HCT116 (cell line): ENCODE results near the gene SLC22A5. TPM values are rescaled to one million over a fixed set of nuclear protein-coding genes. Genes with fewer than 3 reads are reported as not detected.
A peak's percentile ranks its signal among the peaks of the same experiment; 100 is the strongest.

ENCODE experiments used
- ATAC-seq: fragments of 200-7000 bp; cut with Tn5 transposase; 2 replicates; pipeline ENCODE4 v1.9.1; 2020; ENCODE audit warnings: mild to moderate bottlenecking, moderate library complexity
- BruUV-seq: library from RNA; stranded (reverse); fragments of 400-500 nt; replicated peaks from 2 replicates; lab custom pipeline; 2021; lab: Mats Ljungman, UMichigan
- CTCF ChIA-PET: fragments of 300-600 bp; sonication (Branson Sonifier 250); formaldehyde crosslinking; loops from one replicate; lab custom pipeline; 2021; ENCODE audit warnings: antibody characterized with exemption; lab: Charles Lee
- POLR2A ChIA-PET: fragments of 300-600, 350-600 bp; sonication (Branson Sonifier 250); formaldehyde crosslinking; loops from one replicate; lab custom pipeline; 2021; ENCODE audit warnings: antibody characterized with exemption; lab: Charles Lee
- RAD21 ChIA-PET, 2 experiments: fragments of 300-600 bp; sonication (Branson Sonifier 250); formaldehyde crosslinking; loops; one replicate each; lab custom pipeline; 2023; ENCODE audit warnings: low total read pairs in 2 of 2; ENCODE audit not compliant: uncharacterized antibody in 2 of 2, unreplicated experiment in 2 of 2, low non-redundant PET in 1 of 2; lab: Charles Lee
- DNase-seq: peaks from one replicate; pipeline ENCODE4 v3.0.0-alpha.2; 2010; ENCODE audit warnings: low read depth, low spot score
- H2AFZ ChIP-seq: fragments of 200-600 bp; shearing (Covaris generic), sonication (generic); 2 replicates; pipeline ENCODE4 v1.6.1; 2017; ENCODE audit warnings: low read depth, mixed run types, mixed read lengths, antibody characterized with exemption, low read length; ENCODE audit not compliant: poor library complexity, severe bottlenecking
- H3K27ac ChIP-seq: 2 replicates; pipeline ENCODE4 v1.5.1; 2012; ENCODE audit warnings: low read depth, low read length
- H3K27me3 ChIP-seq: fragments of 200-600 bp; sonication (generic); 2 replicates; pipeline ENCODE4 v1.6.1; 2016; ENCODE audit warnings: mixed run types, low read length, mixed read lengths; ENCODE audit not compliant: insufficient read depth
- H3K36me3 ChIP-seq, 2 experiments: fragments of 200-500 bp in 1 of 2; fragments of 200-600 bp in 1 of 2; sonication (Bioruptor generic) in 1 of 2; sonication (generic) in 1 of 2; 2 replicates each; pipeline versions ENCODE4 v1.5.1 to v1.6.1; 2014 to 2016; ENCODE audit warnings: low read length in 2 of 2, inconsistent platforms in 1 of 2, mixed read lengths in 1 of 2, mixed run types in 1 of 2; ENCODE audit not compliant: insufficient read depth in 2 of 2, control insufficient read depth in 1 of 2
- H3K4me1 ChIP-seq, 2 experiments: fragments of 200-600 bp in 1 of 2; sonication (generic) in 1 of 2; 2 replicates each; pipeline versions ENCODE4 v1.5.1 to v1.6.1; 2012 to 2017; ENCODE audit warnings: low read length in 2 of 2, inconsistent platforms in 1 of 2, mild to moderate bottlenecking in 1 of 2, mixed read lengths in 1 of 2, mixed run types in 1 of 2, moderate library complexity in 1 of 2; ENCODE audit not compliant: insufficient read depth in 2 of 2, control insufficient read depth in 1 of 2
- H3K4me2 ChIP-seq: fragments of 200-600 bp; sonication (generic); 2 replicates; pipeline ENCODE4 v1.6.1; 2017; ENCODE audit warnings: mixed run types, low read length, mixed read lengths
- H3K4me3 ChIP-seq, 2 experiments: fragments of 200-600 bp in 1 of 2; sonication (generic) in 1 of 2; replicated peaks in 1 of 2; 2 replicates each; pipeline ENCODE4 v1.5.1; 2011 to 2016; ENCODE audit warnings: low read length in 2 of 2, control low read depth in 1 of 2, low read depth in 1 of 2, mild to moderate bottlenecking in 1 of 2, mixed read lengths in 1 of 2, mixed run types in 1 of 2
- H3K79me2 ChIP-seq: fragments of 200-600 bp; sonication (generic); 2 replicates; pipeline ENCODE4 v1.6.1; 2017; ENCODE audit warnings: mild to moderate bottlenecking, mixed run types, low read length, moderate library complexity, mixed read lengths; ENCODE audit not compliant: insufficient read depth
- H3K9ac ChIP-seq: fragments of 200-600 bp; sonication (generic); 2 replicates; pipeline ENCODE4 v1.6.1; 2016; ENCODE audit warnings: low read length, mixed read lengths
- H3K9me2 ChIP-seq: fragments of 200-600 bp; sonication (generic), shearing (Covaris generic); 2 replicates; pipeline ENCODE4 v1.6.1; 2017; ENCODE audit warnings: mixed run types, mild to moderate bottlenecking, moderate library complexity; ENCODE audit not compliant: insufficient read depth
- H3K9me3 ChIP-seq, 2 experiments: fragments of 200-500 bp in 1 of 2; fragments of 200-600 bp in 1 of 2; sonication (Bioruptor generic) in 1 of 2; sonication (generic) in 1 of 2; 2 replicates each; pipeline ENCODE4 v1.6.1; 2014 to 2017; ENCODE audit warnings: low read length in 2 of 2, mixed read lengths in 2 of 2, inconsistent platforms in 1 of 2, low read depth in 1 of 2, mild to moderate bottlenecking in 1 of 2, mixed run types in 1 of 2, moderate library complexity in 1 of 2; ENCODE audit not compliant: control insufficient read depth in 1 of 2, insufficient read depth in 1 of 2
- H4K20me1 ChIP-seq: fragments of 200-600 bp; sonication (generic), shearing (Covaris generic); 2 replicates; pipeline ENCODE4 v1.6.1; 2017; ENCODE audit warnings: mixed run types, mild to moderate bottlenecking, moderate library complexity; ENCODE audit not compliant: insufficient read depth
- CTCF ChIP-seq, 3 experiments: fragments of 200-600 bp in 1 of 3; sonication (generic) in 1 of 3; IDR thresholded peaks in 2 of 3; conservative IDR thresholded peaks in 1 of 3; 2 replicates each; pipeline ENCODE4 v1.5.1; 2012 to 2017; ENCODE audit warnings: low read depth in 2 of 3, low read length in 2 of 3, antibody characterized with exemption in 1 of 3, borderline replicate concordance in 1 of 3, control low read depth in 1 of 3, mild to moderate bottlenecking in 1 of 3, mixed read lengths in 1 of 3, mixed run types in 1 of 3, moderate library complexity in 1 of 3; ENCODE audit not compliant: insufficient read depth in 1 of 3
- ELF1 ChIP-seq: IDR thresholded peaks from 2 replicates; pipeline ENCODE4 v1.6.1; 2012; ENCODE audit warnings: low read depth, borderline replicate concordance
- JUND ChIP-seq: IDR thresholded peaks from 2 replicates; pipeline ENCODE4 v1.6.1; 2012
- MAX ChIP-seq: IDR thresholded peaks from 2 replicates; pipeline ENCODE4 v1.6.1; 2012
- RAD21 ChIP-seq: IDR thresholded peaks from 2 replicates; pipeline ENCODE4 v1.6.1; 2012; ENCODE audit warnings: low read depth, mild to moderate bottlenecking
- SP1 ChIP-seq: IDR thresholded peaks from 2 replicates; pipeline ENCODE4 v1.6.1; 2012; ENCODE audit warnings: low read depth
- SRF ChIP-seq: IDR thresholded peaks from 2 replicates; pipeline ENCODE4 v1.6.1; 2012; ENCODE audit warnings: low read depth
- TCF7L2 ChIP-seq: IDR thresholded peaks from 2 replicates; pipeline ENCODE4 v1.7.0; 2011; ENCODE audit warnings: borderline replicate concordance, inconsistent platforms; ENCODE audit not compliant: insufficient read depth, insufficient read length; ENCODE audit errors: extremely low read depth
- YY1 ChIP-seq: IDR thresholded peaks from 2 replicates; pipeline ENCODE4 v1.6.1; 2011; ENCODE audit warnings: low read length, low read depth, moderate library complexity, mild to moderate bottlenecking; ENCODE audit not compliant: insufficient replicate concordance; ENCODE audit errors: extremely low read depth
- ZNF274 ChIP-seq: fragments of 200-500 bp; sonication (Bioruptor generic); IDR thresholded peaks from 2 replicates; pipeline ENCODE4 v1.6.1; 2014; ENCODE audit warnings: mild to moderate bottlenecking, low read depth, low read length, inconsistent platforms
- intact Hi-C: fragments of 100-400 bp; cut with micrococcal nuclease; formaldehyde crosslinking; loops from 2 replicates; pipeline ENCODE4 v1.10.0; 2022
- total RNA-seq: library from RNA; stranded (reverse); gene quantifications from one replicate; pipeline ENCODE4 v1.2.1, GENCODE V29; 2021; ENCODE audit not compliant: unreplicated experiment

SLC22A5 gene
- total RNA-seq, 1 experiment from 2014 or later, result 9.9 TPM

GRCh38 chr5:132327252-132327955 is 42.1 kb upstream of the SLC22A5 start (continued):
- TF ChIP-seq JUND (no peak), SP1 (no peak), RAD21 (no peak), ELF1 (no peak), ZNF274 (no peak), YY1 (no peak), CTCF (IDR thresholded peaks at IDR 0.05 in 2 of 3, conservative IDR thresholded peaks at IDR 0.05 in 1 of 3; ENCODE audit: borderline replicate concordance in 1 of 3, insufficient read depth in 1 of 3, low read depth in 2 of 3, low read length in 2 of 3) (no peak), MAX (no peak), TCF7L2 (no peak)

- no peaks in the 10 kb centered on the region for H3K4me1 ChIP-seq
- H3K36me3 ChIP-seq, result no peaks in the 10 kb centered on the region
- H2AFZ ChIP-seq, result no peak overlapping the region
- no peak overlapping the region for H3K4me2 ChIP-seq
- H3K4me3 ChIP-seq, result no peak overlapping the region
- POLR2A ChIA-PET, result no interaction called here
- no peak overlapping the region for H3K27ac ChIP-seq
- H3K27me3 ChIP-seq, result no peaks in the 10 kb centered on the region
- intact Hi-C loops, result no loop called here
- no peaks in the 10 kb centered on the region for H3K9me2 ChIP-seq
- BruUV-seq, result no TSS peak
- no peaks in the 10 kb centered on the region for H4K20me1 ChIP-seq
- H3K79me2 ChIP-seq, result no peaks in the 10 kb centered on the region
- RAD21 ChIA-PET, result no interaction called here
- ATAC-seq (no peak), DNase-seq (peak; percentile 7)
- CTCF ChIA-PET, result interaction anchor here (1.0 kb wide), 1 partner anchor 41 kb away, joined by 3 read pairs; the partner anchor contains the start of gene SLC22A4
- H3K9ac ChIP-seq, result no peak overlapping the region
- H3K9me3 ChIP-seq, result no peaks in the 10 kb centered on the region
- TF ChIP-seq SRF (no peak), RAD21 (no peak)
Observed at GRCh38 chr5:132334812-132335211, 34.7 kb upstream of the SLC22A5 start.
